ENCODE measurements around the gene NLRC3. TPM values are rescaled to one million over a fixed set of nuclear protein-coding genes. Genes with fewer than 3 reads are reported as not detected.

Gene NLRC3
- total and polyA plus RNA-seq, 4 donors, result 0.35 to 2.2 (median 1.0) TPM

DNA sequence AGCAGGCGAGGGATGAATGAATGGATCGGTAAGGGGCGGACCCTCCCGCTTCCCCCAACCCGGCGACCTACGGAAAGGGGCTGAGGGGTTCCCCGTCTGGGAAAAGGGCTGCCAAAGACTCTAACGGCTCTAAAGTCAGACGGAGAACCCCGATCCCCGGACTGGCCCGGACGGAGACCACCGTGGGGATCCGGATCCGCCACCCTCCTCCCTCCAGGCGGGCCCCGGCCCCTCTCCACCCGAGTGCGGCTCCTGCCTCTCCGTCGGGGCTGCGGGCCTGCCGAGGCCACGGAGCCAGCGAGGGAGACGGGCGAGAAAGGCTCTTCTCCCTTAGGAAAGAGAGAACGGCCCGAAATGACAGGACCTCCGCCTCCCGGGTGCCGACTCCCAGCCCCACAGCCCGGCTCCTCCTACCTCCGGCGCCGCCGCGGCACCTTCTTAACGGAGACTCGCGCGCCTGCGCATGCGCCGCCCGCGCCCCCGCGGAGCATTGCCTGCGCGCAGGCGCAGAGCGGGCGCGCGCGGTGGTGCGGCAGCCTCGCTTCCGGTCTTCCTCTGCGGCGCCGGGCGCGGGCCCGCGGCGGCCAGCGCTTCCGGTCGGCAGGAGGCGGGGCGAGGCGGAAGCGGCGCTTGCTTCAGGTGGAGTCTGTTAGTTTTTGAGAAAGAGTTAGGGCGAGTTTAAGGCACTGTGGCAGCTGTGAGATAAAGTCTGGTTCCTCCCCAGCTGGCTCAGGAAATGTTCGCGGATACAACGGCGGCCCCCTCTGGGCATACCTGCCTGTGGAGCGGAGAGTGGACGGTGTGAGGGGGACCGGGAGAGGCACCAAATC, 34.2 kb upstream of the NLRC3 start, which contains the start of gene SLX4:
TSS of gene SLX4 (minus strand) at position 461 of the 830 bp plus-strand sequence. CDS start 2,642 bp downstream, outside the sequence.
- WGBS, result under 1% methylated on average over 86 of the region's 86 CpGs
- Histone ChIP-seq H3K9ac (ENCODE audit: low read depth in 1 of 2, low read length in 2 of 2) (peak within 1 kb of the TSS; percentile 86 to 90), H3K36me3 (ENCODE audit: control insufficient read depth in 4 of 4, insufficient read depth in 3 of 4, low read depth in 1 of 4, low read length in 3 of 4) (peaks cover 0 to 2% (median 0%) of the 10 kb centered on the region in 4 donors), H3K27ac (ENCODE audit: low read depth in 1 of 2, low read length in 2 of 2) (peak within 1 kb of the TSS; percentile 74 to 78), H3K4me1 (ENCODE audit: control insufficient read depth in 4 of 4, insufficient read depth in 4 of 4, low read length in 3 of 4) (peaks cover 3 to 39% (median 31%) of the 10 kb centered on the region in 4 donors), H3K9me3 (ENCODE audit: control insufficient read depth in 4 of 4, low read length in 3 of 4) (no peaks in the 10 kb centered on the region), H3K4me3 (ENCODE audit: low read depth in 1 of 3, low read length in 3 of 3) (peak within 1 kb of the TSS; percentile 90 to 99 (median 92)), H3K27me3 (ENCODE audit: control insufficient read depth in 4 of 4, insufficient read depth in 4 of 4, low read length in 3 of 4) (no peaks in the 10 kb centered on the region)
- TF ChIP-seq EGR1 (IDR thresholded peaks at IDR 0.05; ENCODE audit: low read depth in 2 of 2) (peak in 1 of 2 donors; percentile 67), GABPA (IDR thresholded peaks at IDR 0.05 in 1 of 2, conservative IDR thresholded peaks at IDR 0.05 in 1 of 2) (peak in 1 of 2 donors; percentile 82), FOXA1 (IDR thresholded peaks at IDR 0.05) (no peak)
- TF ChIP-seq, protein P1, sequence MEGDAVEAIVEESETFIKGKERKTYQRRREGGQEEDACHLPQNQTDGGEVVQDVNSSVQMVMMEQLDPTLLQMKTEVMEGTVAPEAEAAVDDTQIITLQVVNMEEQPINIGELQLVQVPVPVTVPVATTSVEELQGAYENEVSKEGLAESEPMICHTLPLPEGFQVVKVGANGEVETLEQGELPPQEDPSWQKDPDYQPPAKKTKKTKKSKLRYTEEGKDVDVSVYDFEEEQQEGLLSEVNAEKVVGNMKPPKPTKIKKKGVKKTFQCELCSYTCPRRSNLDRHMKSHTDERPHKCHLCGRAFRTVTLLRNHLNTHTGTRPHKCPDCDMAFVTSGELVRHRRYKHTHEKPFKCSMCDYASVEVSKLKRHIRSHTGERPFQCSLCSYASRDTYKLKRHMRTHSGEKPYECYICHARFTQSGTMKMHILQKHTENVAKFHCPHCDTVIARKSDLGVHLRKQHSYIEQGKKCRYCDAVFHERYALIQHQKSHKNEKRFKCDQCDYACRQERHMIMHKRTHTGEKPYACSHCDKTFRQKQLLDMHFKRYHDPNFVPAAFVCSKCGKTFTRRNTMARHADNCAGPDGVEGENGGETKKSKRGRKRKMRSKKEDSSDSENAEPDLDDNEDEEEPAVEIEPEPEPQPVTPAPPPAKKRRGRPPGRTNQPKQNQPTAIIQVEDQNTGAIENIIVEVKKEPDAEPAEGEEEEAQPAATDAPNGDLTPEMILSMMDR (IDR thresholded peaks at IDR 0.05; ENCODE audit: low read depth, low read length, missing input control), result peak; percentile 17
- peak; percentile 91 for DNase-seq (ENCODE audit: low spot score)

DNA sequence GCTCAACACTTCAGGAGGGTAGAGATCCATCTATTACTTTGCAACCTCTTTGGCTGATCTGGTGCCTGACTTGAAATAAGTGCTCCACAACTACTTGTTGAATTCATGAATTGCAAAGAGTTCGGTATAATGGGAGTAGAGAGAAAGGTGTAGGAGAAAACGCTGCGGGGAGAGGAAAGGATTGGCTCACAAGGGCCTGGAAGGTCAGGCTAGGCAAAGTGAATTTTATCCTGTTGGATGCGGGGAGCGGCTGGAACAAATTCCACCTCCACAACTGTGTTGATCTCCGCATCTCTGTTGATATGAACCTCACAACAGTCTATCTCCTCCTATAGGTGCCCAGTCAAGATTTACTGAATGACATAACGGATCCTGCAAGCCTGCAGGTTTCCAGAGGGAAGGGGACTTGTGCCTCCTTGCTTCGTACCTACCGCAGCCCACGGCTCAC, 33.5 kb upstream of the NLRC3 start:
- H3K27me3 ChIP-seq (ENCODE audit: control insufficient read depth in 4 of 4, insufficient read depth in 4 of 4, low read length in 3 of 4), result no peaks in the 10 kb centered on the region
- peaks cover 0 to 2% (median 0%) of the 10 kb centered on the region in 4 donors for H3K36me3 ChIP-seq (ENCODE audit: control insufficient read depth in 4 of 4, insufficient read depth in 3 of 4, low read depth in 1 of 4, low read length in 3 of 4)
- TF ChIP-seq RAD21 (IDR thresholded peaks at IDR 0.05) (no peak), GABPA (IDR thresholded peaks at IDR 0.05 in 1 of 2, conservative IDR thresholded peaks at IDR 0.05 in 1 of 2) (no peak), RXRA (IDR thresholded peaks at IDR 0.05) (no peak), YY1 (IDR thresholded peaks at IDR 0.05) (no peak), FOXA1 (IDR thresholded peaks at IDR 0.05) (no peak), SP1 (IDR thresholded peaks at IDR 0.05) (no peak), HNF4A (conservative IDR thresholded peaks at IDR 0.05) (no peak), EGR1 (IDR thresholded peaks at IDR 0.05; ENCODE audit: low read depth in 2 of 2) (no peak), TAF1 (conservative IDR thresholded peaks at IDR 0.05) (no peak), MAX (IDR thresholded peaks at IDR 0.05) (no peak), ZBTB33 (IDR thresholded peaks at IDR 0.05) (no peak), FOXA2 (IDR thresholded peaks at IDR 0.05) (no peak), HNF4G (IDR thresholded peaks at IDR 0.05) (no peak), JUND (IDR thresholded peaks at IDR 0.05) (no peak), NR2F2 (IDR thresholded peaks at IDR 0.05) (no peak)
- TF ChIP-seq, protein P2, sequence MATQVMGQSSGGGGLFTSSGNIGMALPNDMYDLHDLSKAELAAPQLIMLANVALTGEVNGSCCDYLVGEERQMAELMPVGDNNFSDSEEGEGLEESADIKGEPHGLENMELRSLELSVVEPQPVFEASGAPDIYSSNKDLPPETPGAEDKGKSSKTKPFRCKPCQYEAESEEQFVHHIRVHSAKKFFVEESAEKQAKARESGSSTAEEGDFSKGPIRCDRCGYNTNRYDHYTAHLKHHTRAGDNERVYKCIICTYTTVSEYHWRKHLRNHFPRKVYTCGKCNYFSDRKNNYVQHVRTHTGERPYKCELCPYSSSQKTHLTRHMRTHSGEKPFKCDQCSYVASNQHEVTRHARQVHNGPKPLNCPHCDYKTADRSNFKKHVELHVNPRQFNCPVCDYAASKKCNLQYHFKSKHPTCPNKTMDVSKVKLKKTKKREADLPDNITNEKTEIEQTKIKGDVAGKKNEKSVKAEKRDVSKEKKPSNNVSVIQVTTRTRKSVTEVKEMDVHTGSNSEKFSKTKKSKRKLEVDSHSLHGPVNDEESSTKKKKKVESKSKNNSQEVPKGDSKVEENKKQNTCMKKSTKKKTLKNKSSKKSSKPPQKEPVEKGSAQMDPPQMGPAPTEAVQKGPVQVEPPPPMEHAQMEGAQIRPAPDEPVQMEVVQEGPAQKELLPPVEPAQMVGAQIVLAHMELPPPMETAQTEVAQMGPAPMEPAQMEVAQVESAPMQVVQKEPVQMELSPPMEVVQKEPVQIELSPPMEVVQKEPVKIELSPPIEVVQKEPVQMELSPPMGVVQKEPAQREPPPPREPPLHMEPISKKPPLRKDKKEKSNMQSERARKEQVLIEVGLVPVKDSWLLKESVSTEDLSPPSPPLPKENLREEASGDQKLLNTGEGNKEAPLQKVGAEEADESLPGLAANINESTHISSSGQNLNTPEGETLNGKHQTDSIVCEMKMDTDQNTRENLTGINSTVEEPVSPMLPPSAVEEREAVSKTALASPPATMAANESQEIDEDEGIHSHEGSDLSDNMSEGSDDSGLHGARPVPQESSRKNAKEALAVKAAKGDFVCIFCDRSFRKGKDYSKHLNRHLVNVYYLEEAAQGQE (IDR thresholded peaks at IDR 0.05), result no peak
- TF ChIP-seq, protein P3, sequence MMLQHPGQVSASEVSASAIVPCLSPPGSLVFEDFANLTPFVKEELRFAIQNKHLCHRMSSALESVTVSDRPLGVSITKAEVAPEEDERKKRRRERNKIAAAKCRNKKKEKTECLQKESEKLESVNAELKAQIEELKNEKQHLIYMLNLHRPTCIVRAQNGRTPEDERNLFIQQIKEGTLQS (IDR thresholded peaks at IDR 0.05), result no peak
- TF ChIP-seq, protein P1 (IDR thresholded peaks at IDR 0.05; ENCODE audit: low read depth, low read length, missing input control), result no peak
- peaks cover 3 to 39% (median 31%) of the 10 kb centered on the region in 4 donors for H3K4me1 ChIP-seq (ENCODE audit: control insufficient read depth in 4 of 4, insufficient read depth in 4 of 4, low read length in 3 of 4)
- DNase-seq (ENCODE audit: low spot score), result no peak
- 3% methylated on average over 10 of the region's 10 CpGs for WGBS
- no peaks in the 10 kb centered on the region for H3K9me3 ChIP-seq (ENCODE audit: control insufficient read depth in 4 of 4, low read length in 3 of 4)
- peak overlapping the region; percentile 68 to 99 (median 92) for H3K4me3 ChIP-seq (ENCODE audit: low read depth in 1 of 3, low read length in 3 of 3)
- peak overlapping the region in 1 of 2 donors; percentile 72 for H3K27ac ChIP-seq (ENCODE audit: low read depth in 1 of 2, low read length in 2 of 2)
- H3K9ac ChIP-seq (ENCODE audit: low read depth in 1 of 2, low read length in 2 of 2), result peak overlapping the region; percentile 63 to 86
